GM23338 (cell line): Measurements from ENCODE around the gene LCE1B. TPM values are rescaled to one million over a fixed set of nuclear protein-coding genes. Genes with fewer than 3 reads are reported as not detected.

Source experiments
- ATAC-seq: fragments of 200-7000 bp; cut with Tn5 transposase; 3 replicates; pipeline ENCODE4 v1.9.1; 2020
- DNase-seq: peaks from one replicate; pipeline ENCODE4 v3.0.0-alpha.2; 2015; ENCODE audit warnings: low spot score
- H2AFZ ChIP-seq: fragments of 200-600 bp; sonication (generic); 2 replicates; pipeline ENCODE4 v1.8.0; 2016; ENCODE audit warnings: antibody characterized with exemption, mild to moderate bottlenecking, moderate library complexity
- H3F3A ChIP-seq: fragments of 200-600 bp; sonication (generic); replicated peaks from 2 replicates; pipeline ENCODE4 v1.8.0; 2017; ENCODE audit warnings: antibody characterized with exemption, mixed run types, low read depth
- H3K27ac ChIP-seq: fragments of 200-600 bp; sonication (generic); 2 replicates; pipeline ENCODE4 v1.6.1; 2016; ENCODE audit warnings: low read depth
- H3K27me3 ChIP-seq: fragments of 200-600 bp; sonication (generic); 2 replicates; pipeline ENCODE4 v1.8.0; 2016; ENCODE audit warnings: mild to moderate bottlenecking, mixed run types, moderate library complexity; ENCODE audit not compliant: insufficient read depth
- H3K36me3 ChIP-seq: fragments of 200-600 bp; sonication (generic); 2 replicates; pipeline ENCODE4 v1.8.0; 2016; ENCODE audit warnings: mild to moderate bottlenecking; ENCODE audit not compliant: insufficient read depth
- H3K4me1 ChIP-seq: fragments of 200-600 bp; sonication (generic); 2 replicates; pipeline ENCODE4 v1.8.0; 2016; ENCODE audit warnings: mild to moderate bottlenecking, moderate library complexity; ENCODE audit not compliant: insufficient read depth
- H3K4me2 ChIP-seq: fragments of 200-600 bp; sonication (generic); 2 replicates; pipeline ENCODE4 v1.7.1; 2017; ENCODE audit warnings: mixed run types
- H3K4me3 ChIP-seq: fragments of 200-600 bp; sonication (generic); 2 replicates; pipeline ENCODE4 v1.6.1; 2016; ENCODE audit warnings: mixed run types
- H3K79me2 ChIP-seq: fragments of 200-600 bp; sonication (generic); replicated peaks from 2 replicates; pipeline ENCODE4 v1.8.0; 2017; ENCODE audit warnings: mild to moderate bottlenecking; ENCODE audit not compliant: insufficient read depth
- H3K9me2 ChIP-seq: fragments of 200-600 bp; sonication (generic); 2 replicates; pipeline ENCODE4 v1.8.0; 2017; ENCODE audit not compliant: insufficient read depth
- H4K20me1 ChIP-seq: fragments of 200-600 bp; sonication (generic); replicated peaks from 2 replicates; pipeline ENCODE4 v1.8.0; 2017; ENCODE audit warnings: mild to moderate bottlenecking; ENCODE audit not compliant: insufficient read depth
- H3K27ac Mint-ChIP-seq: 2 replicates; pipeline ENCODE4 v1.8.0; 2020; ENCODE audit warnings: inconsistent platforms, mild to moderate bottlenecking, moderate library complexity, mixed read lengths
- H3K27me3 Mint-ChIP-seq: 3 replicates; pipeline ENCODE4 v1.8.0; 2022; ENCODE audit warnings: low read depth, mild to moderate bottlenecking, moderate library complexity, mixed read lengths, inconsistent platforms; ENCODE audit not compliant: insufficient read depth, poor library complexity
- H3K36me3 Mint-ChIP-seq: 3 replicates; pipeline ENCODE4 v1.8.0; 2021; ENCODE audit warnings: low read depth, mild to moderate bottlenecking, inconsistent platforms, moderate library complexity, mixed read lengths
- H3K4me1 Mint-ChIP-seq: 3 replicates; pipeline ENCODE4 v1.8.0; 2020; ENCODE audit warnings: mild to moderate bottlenecking, inconsistent platforms, mixed read lengths
- H3K4me3 Mint-ChIP-seq: 3 replicates; pipeline ENCODE4 v1.8.0; 2021; ENCODE audit warnings: moderate library complexity, mild to moderate bottlenecking, inconsistent platforms, mixed read lengths
- H3K9me3 Mint-ChIP-seq: 3 replicates; pipeline ENCODE4 v1.8.0; 2020; ENCODE audit warnings: moderate library complexity, mild to moderate bottlenecking, inconsistent platforms, mixed read lengths
- CREB1 ChIP-seq: fragments of 250-450 bp; sonication (Bioruptor Pico); IDR thresholded peaks from 2 replicates; pipeline ENCODE4 v1.5.0; 2020; ENCODE audit warnings: low read depth, mild to moderate bottlenecking, moderate library complexity
- CTCF ChIP-seq, 2 experiments: fragments of 200-600 bp in 1 of 2; sonication (generic) in 1 of 2; conservative IDR thresholded peaks; 2 replicates each; pipeline versions ENCODE4 v1.5.1 to v1.6.1; 2016 to 2017; ENCODE audit warnings: antibody characterized with exemption in 2 of 2, low read depth in 2 of 2, mild to moderate bottlenecking in 2 of 2, moderate library complexity in 1 of 2
- ETS1 ChIP-seq: IDR thresholded peaks from 2 replicates; pipeline ENCODE4 v1.6.1; 2016; ENCODE audit warnings: antibody characterized with exemption
- NANOG ChIP-seq: IDR thresholded peaks from 2 replicates; pipeline ENCODE4 v1.6.1; 2016; ENCODE audit warnings: antibody characterized with exemption, borderline replicate concordance
- REST ChIP-seq: IDR thresholded peaks from one replicate; pipeline ENCODE4 v1.6.1; 2018; ENCODE audit warnings: antibody characterized with exemption; ENCODE audit not compliant: unreplicated experiment
- ZNF114 ChIP-seq: fragments of 250-450 bp; sonication (Bioruptor Pico); IDR thresholded peaks from 2 replicates; pipeline ENCODE4 v1.5.0; 2020; ENCODE audit warnings: mild to moderate bottlenecking, moderate library complexity
- polyA plus RNA-seq: library from polyadenylated mRNA; unstranded; fragments of >200 nt; fragmentation: Nextera tagmentation; extraction: Ambion mirVana; gene quantifications from 2 replicates; pipeline ENCODE4 v1.2.1, GENCODE V29; 2016
- total RNA-seq: library from RNA; depleted of rRNA; stranded (reverse); fragments of >200 nt; shearing (Covaris generic); gene quantifications from 2 replicates; pipeline ENCODE4 v1.2.3, GENCODE V29; 2014

Gene LCE1B
- total and polyA plus RNA-seq, 2 experiments from 2014 or later, result not detected

- no peaks in the 10 kb centered on the region for H3K9me3 Mint-ChIP-seq
- Histone ChIP-seq H3F3A (no peaks in the 10 kb centered on the region), H2AFZ (peak within 1 kb of the TSS; percentile 93), H4K20me1 (no peaks in the 10 kb centered on the region), H3K36me3 (no peaks in the 10 kb centered on the region), H3K4me1 (peaks cover 3% of the 10 kb centered on the region; the same call in 1 of the 2 replicates), H3K9me2 (no peaks in the 10 kb centered on the region; the same call in 1 of the 2 replicates), H3K27ac (no peak within 1 kb of the TSS), H3K4me2 (no peak within 1 kb of the TSS), H3K27me3 (no peaks in the 10 kb centered on the region), H3K4me3 (no peak within 1 kb of the TSS), H3K79me2 (no peaks in the 10 kb centered on the region)
- peaks cover 8% of the 10 kb centered on the region for H3K4me1 Mint-ChIP-seq
- H3K27me3 Mint-ChIP-seq, result no peaks in the 10 kb centered on the region
- H3K4me3 Mint-ChIP-seq, result no peak within 1 kb of the TSS
- DNase-seq, result peak; percentile 48
- no peaks in the 10 kb centered on the region for H3K36me3 Mint-ChIP-seq
- no peak within 1 kb of the TSS; the same call in 1 of the 2 replicates for H3K27ac Mint-ChIP-seq
- peak; percentile 92 for ATAC-seq
- TF ChIP-seq REST, result no peak
Measured at GRCh38 chr1:152786077-152786476, 25.7 kb upstream of the LCE1B start, which contains the start of gene LCE1E. TSS of gene LCE1E (plus strand) at chr1:152786257. CDS start at chr1:152787300, 1,043 bp downstream.

- H3K9me3 Mint-ChIP-seq, result no peaks in the 10 kb centered on the region
- no peaks in the 10 kb centered on the region for H3K36me3 Mint-ChIP-seq
Measured at GRCh38 chr1:152795686-152796085, 16.1 kb upstream of the LCE1B start.

More at GRCh38 chr1:152795686-152796085, 16.1 kb upstream of the LCE1B start:
- H3K4me1 ChIP-seq, result no peaks in the 10 kb centered on the region
- peaks cover 2% of the 10 kb centered on the region; the same call in 1 of the 3 replicates for H3K4me1 Mint-ChIP-seq
- H2AFZ ChIP-seq, result no peak overlapping the region
- no peak overlapping the region for H3K27ac Mint-ChIP-seq
- H3F3A ChIP-seq, result no peaks in the 10 kb centered on the region
- H3K4me3 ChIP-seq, result no peak overlapping the region
- peaks cover 3% of the 10 kb centered on the region for H3K27me3 Mint-ChIP-seq
- no peak overlapping the region for H3K4me2 ChIP-seq
- no peak overlapping the region for H3K4me3 Mint-ChIP-seq
- H3K36me3 ChIP-seq, result no peaks in the 10 kb centered on the region
- TF ChIP-seq CREB1 (no peak), ZNF114 (CRISPR knock-in tag) (no peak), NANOG (no peak), REST (no peak), CTCF (conservative IDR thresholded peaks at IDR 0.05; ENCODE audit: low read depth in 2 of 2) (no peak), ETS1 (no peak)
- H4K20me1 ChIP-seq, result no peaks in the 10 kb centered on the region
- H3K27ac ChIP-seq, result no peak overlapping the region
- DNase-seq, result no peak
- no peak for ATAC-seq
- no peaks in the 10 kb centered on the region; the same call in 1 of the 2 replicates for H3K9me2 ChIP-seq
- H3K27me3 ChIP-seq, result no peaks in the 10 kb centered on the region
- H3K79me2 ChIP-seq, result no peaks in the 10 kb centered on the region
